ENCODE measurements around the gene RALGAPA2. TPM values are rescaled to one million over a fixed set of nuclear protein-coding genes. Genes with fewer than 3 reads are reported as not detected.

The RALGAPA2 gene
- total and polyA plus RNA-seq, 9 donors = 8.4 to 31.7 (median 19.9) TPM

GRCh38 chr20:20513720-20514119 lies 198.7 kb downstream of the RALGAPA2 start:
- Histone ChIP-seq H3K9me3 (no peaks in the 10 kb centered on the region), H3K4me3 (no peak overlapping the region), H3K36me3 (no peaks in the 10 kb centered on the region), H3K27me3 (no peaks in the 10 kb centered on the region), H3K4me1 (ENCODE audit: insufficient read depth) (no peaks in the 10 kb centered on the region), H3K27ac (no peak overlapping the region)
- intact Hi-C loops (cut with DNase I) = no loop called here
- TF ChIP-seq POLR2A (IDR thresholded peaks at IDR 0.05) (no peak), CTCF (IDR thresholded peaks at IDR 0.05) (no peak), EP300 (IDR thresholded peaks at IDR 0.05) (no peak)
- no peak for DNase-seq
- 93 to 100% (median 100%) methylated on average over 1 of the region's 1 CpG for WGBS, 3 donors

- 91 to 96% (median 94%) methylated on average over 2 of the region's 2 CpGs for WGBS, 3 donors
- Histone ChIP-seq H3K4me1 (ENCODE audit: insufficient read depth) (no peaks in the 10 kb centered on the region), H3K9me3 (no peaks in the 10 kb centered on the region), H3K27ac (no peak overlapping the region), H3K36me3 (no peaks in the 10 kb centered on the region), H3K27me3 (no peaks in the 10 kb centered on the region), H3K4me3 (no peak overlapping the region)
- intact Hi-C loops (cut with DNase I) = no loop called here
- DNase-seq = no peak
- no peak for TF ChIP-seq EP300 (IDR thresholded peaks at IDR 0.05)
- no peak for TF ChIP-seq POLR2A (IDR thresholded peaks at IDR 0.05)
- TF ChIP-seq CTCF (IDR thresholded peaks at IDR 0.05) = no peak
These were observed 206.9 kb downstream of the RALGAPA2 start for GRCh38 chr20:20505554-20505953.

DNA sequence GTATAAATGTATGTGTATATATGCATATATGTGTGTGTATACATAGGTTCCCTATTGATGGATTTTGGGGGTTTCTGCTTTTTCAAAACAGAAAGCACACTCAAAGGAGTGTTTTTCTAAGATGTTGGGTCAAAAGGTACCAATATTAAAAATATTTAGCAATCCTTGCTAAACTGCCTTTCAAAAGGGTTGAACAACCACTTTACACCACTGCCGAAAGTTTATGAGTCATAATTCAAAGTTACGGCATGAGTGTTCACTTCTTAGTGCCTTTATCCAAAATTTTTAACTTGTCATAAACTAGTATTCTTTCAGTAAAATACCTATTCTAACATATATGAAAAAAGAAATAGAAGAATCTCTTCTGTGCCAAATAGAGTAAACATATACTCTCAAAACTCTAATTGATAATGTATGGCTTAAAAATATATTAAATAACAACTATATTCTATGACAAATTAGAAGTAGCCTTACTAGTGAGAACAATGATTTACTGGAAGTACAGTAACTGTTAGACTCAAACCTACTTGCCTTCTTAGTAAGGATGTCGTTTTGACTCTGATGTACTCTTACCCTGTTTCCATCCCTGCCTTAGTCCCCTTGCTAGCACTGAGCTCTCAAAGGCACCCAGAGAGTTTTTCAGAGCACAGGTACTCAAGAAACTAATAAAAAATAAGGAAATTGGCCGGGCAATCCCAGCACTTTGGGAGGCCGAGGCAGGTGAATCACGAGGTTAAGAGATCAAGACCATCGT lies 208.5 kb downstream of the RALGAPA2 start:
- WGBS, 3 donors = 92 to 95% (median 95%) methylated on average over 7 of the region's 7 CpGs
- intact Hi-C loops (cut with DNase I) = no loop called here
- TF ChIP-seq EP300 (IDR thresholded peaks at IDR 0.05) = no peak
- TF ChIP-seq CTCF (IDR thresholded peaks at IDR 0.05) = no peak
- TF ChIP-seq POLR2A (IDR thresholded peaks at IDR 0.05) = no peak
- H3K27ac ChIP-seq = no peak overlapping the region
- no peaks in the 10 kb centered on the region for H3K27me3 ChIP-seq
- DNase-seq = no peak
- no peaks in the 10 kb centered on the region for H3K9me3 ChIP-seq
- H3K4me1 ChIP-seq (ENCODE audit: insufficient read depth) = no peaks in the 10 kb centered on the region
- H3K36me3 ChIP-seq = no peaks in the 10 kb centered on the region
- no peak overlapping the region for H3K4me3 ChIP-seq

GRCh38 chr20:20501128-20501527 lies 211.3 kb downstream of the RALGAPA2 start:
- Histone ChIP-seq H3K27ac (no peak overlapping the region), H3K4me3 (no peak overlapping the region), H3K4me1 (ENCODE audit: insufficient read depth) (no peaks in the 10 kb centered on the region), H3K36me3 (no peaks in the 10 kb centered on the region), H3K27me3 (no peaks in the 10 kb centered on the region), H3K9me3 (no peaks in the 10 kb centered on the region)
- WGBS, 3 donors = 92 to 99% (median 94%) methylated on average over 2 of the region's 2 CpGs
- no peak for TF ChIP-seq POLR2A (IDR thresholded peaks at IDR 0.05)
- TF ChIP-seq EP300 (IDR thresholded peaks at IDR 0.05) = no peak
- no peak for TF ChIP-seq CTCF (IDR thresholded peaks at IDR 0.05)
- no peak for DNase-seq
- intact Hi-C loops (cut with DNase I) = no loop called here

Measured in ovary (tissue), 9 donors.